HG03565 (cell line): ENCODE measurements around the gene TGM6.

Experiments used
- ATAC-seq: cut with Tn5 transposase; IDR thresholded peaks from one replicate; pipeline ENCODE4 v1.9.1; 2021; ENCODE audit warnings: mild to moderate bottlenecking, moderate library complexity; ENCODE audit not compliant: unreplicated experiment

TGM6 gene

GRCh38 chr20:2480381-2480780, 99.7 kb downstream of the TGM6 start:
- no peak for ATAC-seq
